AG20443 (cell line): ENCODE data around the gene PCSK6.
A peak's percentile ranks its signal among the peaks of the same experiment; 100 is the strongest.

ENCODE experiments used
- DNase-seq: peaks from one replicate; pipeline ENCODE4 v3.0.0; 2012; ENCODE audit warnings: low spot score, mixed read lengths

PCSK6 gene

GRCh38 chr15:101447168-101447533 is 42.4 kb downstream of the PCSK6 start:
- no peak for DNase-seq

GRCh38 chr15:101446518-101447167 is 42.9 kb downstream of the PCSK6 start:
- DNase-seq, result no peak

GRCh38 chr15:101445562-101446517 is 43.7 kb downstream of the PCSK6 start:
- no peak for DNase-seq

- DNase-seq, result no peak
These were observed 44.5 kb downstream of the PCSK6 start for GRCh38 chr15:101444807-101445508.

- no peak for DNase-seq
These were observed 45.5 kb downstream of the PCSK6 start for GRCh38 chr15:101444015-101444414.

- DNase-seq, result no peak
These were observed 47.2 kb downstream of the PCSK6 start for GRCh38 chr15:101442272-101442671.

- no peak for DNase-seq
These were observed 47.8 kb downstream of the PCSK6 start for GRCh38 chr15:101441696-101442095.

GRCh38 chr15:101440846-101441590 is 48.5 kb downstream of the PCSK6 start:
- DNase-seq, result no peak

GRCh38 chr15:101439920-101440319 is 49.6 kb downstream of the PCSK6 start:
- peak; percentile 78 for DNase-seq

- DNase-seq, result peak; percentile 56
These were observed 50.1 kb downstream of the PCSK6 start for GRCh38 chr15:101439285-101439919.

- no peak for DNase-seq
These were observed 50.8 kb downstream of the PCSK6 start for GRCh38 chr15:101438482-101439284.

GRCh38 chr15:101437618-101438481 is 51.7 kb downstream of the PCSK6 start:
- no peak for DNase-seq

- DNase-seq, result no peak
These were observed 52.3 kb downstream of the PCSK6 start for GRCh38 chr15:101437209-101437608.

- no peak for DNase-seq
These were observed 53.0 kb downstream of the PCSK6 start for GRCh38 chr15:101436526-101436925.

GRCh38 chr15:101435761-101436160 is 53.7 kb downstream of the PCSK6 start:
- DNase-seq, result no peak

- DNase-seq, result no peak
These were observed 55.2 kb downstream of the PCSK6 start for GRCh38 chr15:101434032-101434920.

GRCh38 chr15:101433396-101433795 is 56.1 kb downstream of the PCSK6 start:
- DNase-seq, result no peak

- DNase-seq, result no peak
These were observed 56.5 kb downstream of the PCSK6 start for GRCh38 chr15:101432982-101433381.

GRCh38 chr15:101431748-101432147 is 57.8 kb downstream of the PCSK6 start:
- DNase-seq, result no peak
